HCT116 (cell line): ENCODE data around the gene SLC27A4. TPM values are rescaled to one million over a fixed set of nuclear protein-coding genes. Genes with fewer than 3 reads are reported as not detected.

Source experiments
- ATAC-seq: fragments of 200-7000 bp; cut with Tn5 transposase; 2 replicates; pipeline ENCODE4 v1.9.1; 2020; ENCODE audit warnings: mild to moderate bottlenecking, moderate library complexity
- BruUV-seq: library from RNA; stranded (reverse); fragments of 400-500 nt; replicated peaks from 2 replicates; lab custom pipeline; 2021; lab: Mats Ljungman, UMichigan
- CTCF ChIA-PET: fragments of 300-600 bp; sonication (Branson Sonifier 250); formaldehyde crosslinking; loops from one replicate; lab custom pipeline; 2021; ENCODE audit warnings: antibody characterized with exemption; lab: Charles Lee
- POLR2A ChIA-PET: fragments of 300-600, 350-600 bp; sonication (Branson Sonifier 250); formaldehyde crosslinking; loops from one replicate; lab custom pipeline; 2021; ENCODE audit warnings: antibody characterized with exemption; lab: Charles Lee
- RAD21 ChIA-PET, 2 experiments: fragments of 300-600 bp; sonication (Branson Sonifier 250); formaldehyde crosslinking; loops; one replicate each; lab custom pipeline; 2023; ENCODE audit warnings: low total read pairs in 2 of 2; ENCODE audit not compliant: uncharacterized antibody in 2 of 2, unreplicated experiment in 2 of 2, low non-redundant PET in 1 of 2; lab: Charles Lee
- DNase-seq: peaks from one replicate; pipeline ENCODE4 v3.0.0-alpha.2; 2010; ENCODE audit warnings: low read depth, low spot score
- H2AFZ ChIP-seq: fragments of 200-600 bp; shearing (Covaris generic), sonication (generic); 2 replicates; pipeline ENCODE4 v1.6.1; 2017; ENCODE audit warnings: low read depth, mixed run types, mixed read lengths, antibody characterized with exemption, low read length; ENCODE audit not compliant: poor library complexity, severe bottlenecking
- H3K27ac ChIP-seq: 2 replicates; pipeline ENCODE4 v1.5.1; 2012; ENCODE audit warnings: low read depth, low read length
- H3K27me3 ChIP-seq: fragments of 200-600 bp; sonication (generic); 2 replicates; pipeline ENCODE4 v1.6.1; 2016; ENCODE audit warnings: mixed run types, low read length, mixed read lengths; ENCODE audit not compliant: insufficient read depth
- H3K36me3 ChIP-seq, 2 experiments: fragments of 200-500 bp in 1 of 2; fragments of 200-600 bp in 1 of 2; sonication (Bioruptor generic) in 1 of 2; sonication (generic) in 1 of 2; 2 replicates each; pipeline versions ENCODE4 v1.5.1 to v1.6.1; 2014 to 2016; ENCODE audit warnings: low read length in 2 of 2, inconsistent platforms in 1 of 2, mixed read lengths in 1 of 2, mixed run types in 1 of 2; ENCODE audit not compliant: insufficient read depth in 2 of 2, control insufficient read depth in 1 of 2
- H3K4me1 ChIP-seq, 2 experiments: fragments of 200-600 bp in 1 of 2; sonication (generic) in 1 of 2; 2 replicates each; pipeline versions ENCODE4 v1.5.1 to v1.6.1; 2012 to 2017; ENCODE audit warnings: low read length in 2 of 2, inconsistent platforms in 1 of 2, mild to moderate bottlenecking in 1 of 2, mixed read lengths in 1 of 2, mixed run types in 1 of 2, moderate library complexity in 1 of 2; ENCODE audit not compliant: insufficient read depth in 2 of 2, control insufficient read depth in 1 of 2
- H3K4me2 ChIP-seq: fragments of 200-600 bp; sonication (generic); 2 replicates; pipeline ENCODE4 v1.6.1; 2017; ENCODE audit warnings: mixed run types, low read length, mixed read lengths
- H3K4me3 ChIP-seq, 2 experiments: fragments of 200-600 bp in 1 of 2; sonication (generic) in 1 of 2; replicated peaks in 1 of 2; 2 replicates each; pipeline ENCODE4 v1.5.1; 2011 to 2016; ENCODE audit warnings: low read length in 2 of 2, control low read depth in 1 of 2, low read depth in 1 of 2, mild to moderate bottlenecking in 1 of 2, mixed read lengths in 1 of 2, mixed run types in 1 of 2
- H3K79me2 ChIP-seq: fragments of 200-600 bp; sonication (generic); 2 replicates; pipeline ENCODE4 v1.6.1; 2017; ENCODE audit warnings: mild to moderate bottlenecking, mixed run types, low read length, moderate library complexity, mixed read lengths; ENCODE audit not compliant: insufficient read depth
- H3K9ac ChIP-seq: fragments of 200-600 bp; sonication (generic); 2 replicates; pipeline ENCODE4 v1.6.1; 2016; ENCODE audit warnings: low read length, mixed read lengths
- H3K9me2 ChIP-seq: fragments of 200-600 bp; sonication (generic), shearing (Covaris generic); 2 replicates; pipeline ENCODE4 v1.6.1; 2017; ENCODE audit warnings: mixed run types, mild to moderate bottlenecking, moderate library complexity; ENCODE audit not compliant: insufficient read depth
- H3K9me3 ChIP-seq, 2 experiments: fragments of 200-500 bp in 1 of 2; fragments of 200-600 bp in 1 of 2; sonication (Bioruptor generic) in 1 of 2; sonication (generic) in 1 of 2; 2 replicates each; pipeline ENCODE4 v1.6.1; 2014 to 2017; ENCODE audit warnings: low read length in 2 of 2, mixed read lengths in 2 of 2, inconsistent platforms in 1 of 2, low read depth in 1 of 2, mild to moderate bottlenecking in 1 of 2, mixed run types in 1 of 2, moderate library complexity in 1 of 2; ENCODE audit not compliant: control insufficient read depth in 1 of 2, insufficient read depth in 1 of 2
- H4K20me1 ChIP-seq: fragments of 200-600 bp; sonication (generic), shearing (Covaris generic); 2 replicates; pipeline ENCODE4 v1.6.1; 2017; ENCODE audit warnings: mixed run types, mild to moderate bottlenecking, moderate library complexity; ENCODE audit not compliant: insufficient read depth
- ATF3 ChIP-seq: IDR thresholded peaks from 2 replicates; pipeline ENCODE4 v1.6.1; 2012
- CBX3 ChIP-seq: IDR thresholded peaks from 2 replicates; pipeline ENCODE4 v1.6.1; 2012; ENCODE audit warnings: low read depth
- CEBPB ChIP-seq: IDR thresholded peaks from 2 replicates; pipeline ENCODE4 v1.6.1; 2012; ENCODE audit warnings: low read depth
- CTCF ChIP-seq, 3 experiments: fragments of 200-600 bp in 1 of 3; sonication (generic) in 1 of 3; IDR thresholded peaks in 2 of 3; conservative IDR thresholded peaks in 1 of 3; 2 replicates each; pipeline ENCODE4 v1.5.1; 2012 to 2017; ENCODE audit warnings: low read depth in 2 of 3, low read length in 2 of 3, antibody characterized with exemption in 1 of 3, borderline replicate concordance in 1 of 3, control low read depth in 1 of 3, mild to moderate bottlenecking in 1 of 3, mixed read lengths in 1 of 3, mixed run types in 1 of 3, moderate library complexity in 1 of 3; ENCODE audit not compliant: insufficient read depth in 1 of 3
- EGR1 ChIP-seq: IDR thresholded peaks from 2 replicates; pipeline ENCODE4 v1.6.1; 2012; ENCODE audit warnings: low read depth
- EZH2phosphoT487 ChIP-seq: fragments of 200-600 bp; IDR thresholded peaks from 2 replicates; pipeline ENCODE4 v1.6.1; 2018; ENCODE audit warnings: antibody characterized with exemption, borderline replicate concordance
- JUND ChIP-seq: IDR thresholded peaks from 2 replicates; pipeline ENCODE4 v1.6.1; 2012
- POLR2AphosphoS5 ChIP-seq: IDR thresholded peaks from 2 replicates; pipeline ENCODE4 v1.6.1; 2011; ENCODE audit warnings: mild to moderate bottlenecking, low read depth, low read length, moderate library complexity
- RAD21 ChIP-seq: IDR thresholded peaks from 2 replicates; pipeline ENCODE4 v1.6.1; 2012; ENCODE audit warnings: low read depth, mild to moderate bottlenecking
- REST ChIP-seq: IDR thresholded peaks from 2 replicates; pipeline ENCODE4 v1.6.1; 2012; ENCODE audit warnings: low read depth
- SIN3A ChIP-seq: IDR thresholded peaks from 2 replicates; pipeline ENCODE4 v1.6.1; 2012; ENCODE audit warnings: low read depth
- SP1 ChIP-seq: IDR thresholded peaks from 2 replicates; pipeline ENCODE4 v1.6.1; 2012; ENCODE audit warnings: low read depth
- SRF ChIP-seq: IDR thresholded peaks from 2 replicates; pipeline ENCODE4 v1.6.1; 2012; ENCODE audit warnings: low read depth
- YY1 ChIP-seq: IDR thresholded peaks from 2 replicates; pipeline ENCODE4 v1.6.1; 2011; ENCODE audit warnings: low read length, low read depth, moderate library complexity, mild to moderate bottlenecking; ENCODE audit not compliant: insufficient replicate concordance; ENCODE audit errors: extremely low read depth
- ZNF274 ChIP-seq: fragments of 200-500 bp; sonication (Bioruptor generic); IDR thresholded peaks from 2 replicates; pipeline ENCODE4 v1.6.1; 2014; ENCODE audit warnings: mild to moderate bottlenecking, low read depth, low read length, inconsistent platforms
- intact Hi-C: fragments of 100-400 bp; cut with micrococcal nuclease; formaldehyde crosslinking; loops from 2 replicates; pipeline ENCODE4 v1.10.0; 2022
- total RNA-seq: library from RNA; stranded (reverse); gene quantifications from one replicate; pipeline ENCODE4 v1.2.1, GENCODE V29; 2021; ENCODE audit not compliant: unreplicated experiment

Gene SLC27A4
- total RNA-seq, 1 experiment from 2014 or later = 33.9 TPM

GRCh38 chr9:128324401-128324800 is 15.9 kb upstream of the SLC27A4 start:
- Histone ChIP-seq H3K79me2 (peaks cover 38% of the 10 kb centered on the region), H3K9me2 (no peaks in the 10 kb centered on the region), H3K4me3 (no peak overlapping the region; a peak in 1 of 4 replicates), H3K4me1 (peaks cover 24 to 37% of the 10 kb centered on the region in 2 experiments), H3K36me3 (peaks cover 6 to 16% of the 10 kb centered on the region in 2 experiments; a peak in 3 of 4 replicates), H3K27ac (no peak overlapping the region), H2AFZ (no peak overlapping the region), H4K20me1 (no peaks in the 10 kb centered on the region), H3K9ac (no peak overlapping the region), H3K27me3 (no peaks in the 10 kb centered on the region), H3K4me2 (peak overlapping the region; percentile 89; the same call in 1 of the 2 replicates), H3K9me3 (no peaks in the 10 kb centered on the region)
- POLR2A ChIA-PET = no interaction called here
- CTCF ChIA-PET = interaction anchor here (1.3 kb wide), 1 partner anchor 17 kb away, joined by 3 read pairs; no protein-coding TSS in a partner anchor
- ATAC-seq = no peak
- RAD21 ChIA-PET = no interaction called here
- no peak for DNase-seq
- no peak for TF ChIP-seq ZNF274
- no peak for TF ChIP-seq SP1
- TF ChIP-seq ATF3 = no peak
- no peak for TF ChIP-seq CBX3
- TF ChIP-seq EGR1 = no peak
- TF ChIP-seq REST = no peak
- no peak for TF ChIP-seq CTCF (IDR thresholded peaks at IDR 0.05 in 2 of 3, conservative IDR thresholded peaks at IDR 0.05 in 1 of 3; ENCODE audit: borderline replicate concordance in 1 of 3, insufficient read depth in 1 of 3, low read depth in 2 of 3, low read length in 2 of 3)
- no peak for TF ChIP-seq EZH2phosphoT487
- no peak for TF ChIP-seq RAD21
- no peak for TF ChIP-seq CEBPB
- TF ChIP-seq YY1 = no peak
- TF ChIP-seq JUND = no peak
- no peak for TF ChIP-seq POLR2AphosphoS5
- no peak for TF ChIP-seq SIN3A
- TF ChIP-seq SRF = no peak
- intact Hi-C loops = no loop called here
- no TSS peak for BruUV-seq
